Cortex of kidney (tissue), 1 donor: ENCODE results near the gene APBB2.
"Not testable (repeated sequence)": the region's sequence is repeated elsewhere in the genome, so short reads cannot be mapped to it uniquely, and the experiment has no call there.

Experiments used
- DNase-seq: peaks from one replicate; lab custom pipeline; 2025; lab: John Stamatoyannopoulos, UW

The APBB2 gene

DNA sequence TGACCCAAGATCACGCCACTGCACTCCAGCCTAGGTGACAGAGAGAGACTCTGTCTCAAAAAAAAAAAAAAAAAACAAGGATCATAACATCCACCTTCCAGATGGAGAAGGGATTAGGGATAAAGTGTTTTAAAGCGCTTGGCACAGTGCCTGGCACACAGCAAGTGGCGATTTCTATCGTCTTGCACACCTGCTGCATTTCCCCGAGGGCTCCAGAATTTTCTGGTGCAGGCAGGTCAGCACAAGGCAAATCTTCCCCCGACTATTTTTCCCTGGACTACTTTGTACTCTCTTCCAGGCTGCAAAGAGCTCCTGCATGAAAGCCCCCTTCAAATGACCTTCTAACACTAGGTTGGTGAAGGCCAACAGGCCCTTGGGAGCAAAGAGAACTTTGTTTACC, 57.3 kb downstream of the APBB2 start:
- DNase-seq = no peak

DNA sequence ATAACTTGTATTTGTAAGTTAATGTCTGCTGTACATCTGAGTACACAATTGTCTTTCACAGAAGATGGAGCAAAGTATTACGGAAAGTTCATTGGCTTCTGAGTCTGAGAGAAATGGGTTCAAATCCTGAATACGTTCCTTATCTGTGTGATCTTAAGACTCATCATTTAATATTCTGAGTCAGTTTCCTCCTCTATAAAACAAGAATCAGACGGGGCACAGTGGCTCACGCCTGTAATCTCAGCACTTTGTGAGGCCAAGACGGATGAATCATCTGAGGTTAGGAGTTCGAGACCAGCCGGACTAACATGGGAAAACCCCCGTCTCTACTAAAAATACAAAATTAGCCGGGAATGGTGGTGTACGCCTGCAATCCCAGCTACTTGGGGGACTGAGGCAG, 57.8 kb downstream of the APBB2 start:
- no peak for DNase-seq

DNA sequence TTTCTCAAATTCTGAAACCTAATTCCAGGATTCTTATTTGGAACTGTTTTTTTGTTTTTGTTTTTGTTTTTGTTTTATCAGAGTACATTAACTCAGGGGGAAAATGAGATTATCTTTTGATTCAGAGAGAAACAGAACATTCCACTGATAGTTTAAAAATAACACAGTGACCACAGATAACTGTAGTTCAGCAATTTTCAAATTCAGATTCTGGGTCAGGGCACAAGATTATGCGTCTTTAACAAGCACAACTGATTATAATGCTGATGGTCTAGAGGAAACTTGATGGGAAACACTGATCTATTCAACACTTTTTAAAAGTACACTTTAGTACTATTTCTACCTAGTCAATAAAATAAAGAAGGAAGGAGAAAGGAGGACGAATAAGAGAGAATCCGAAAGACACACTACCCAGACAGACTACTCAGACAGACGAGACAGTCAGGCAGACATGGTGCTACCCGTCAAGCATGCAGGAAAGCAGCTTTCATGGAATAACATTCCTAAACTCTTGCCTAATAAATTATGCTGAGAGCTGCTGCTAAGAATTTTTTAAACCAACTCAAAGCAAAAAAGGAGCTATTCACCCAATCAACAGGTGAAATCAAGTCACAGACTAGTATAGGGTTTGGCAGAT, 59.0 kb downstream of the APBB2 start:
- DNase-seq = no peak

DNA sequence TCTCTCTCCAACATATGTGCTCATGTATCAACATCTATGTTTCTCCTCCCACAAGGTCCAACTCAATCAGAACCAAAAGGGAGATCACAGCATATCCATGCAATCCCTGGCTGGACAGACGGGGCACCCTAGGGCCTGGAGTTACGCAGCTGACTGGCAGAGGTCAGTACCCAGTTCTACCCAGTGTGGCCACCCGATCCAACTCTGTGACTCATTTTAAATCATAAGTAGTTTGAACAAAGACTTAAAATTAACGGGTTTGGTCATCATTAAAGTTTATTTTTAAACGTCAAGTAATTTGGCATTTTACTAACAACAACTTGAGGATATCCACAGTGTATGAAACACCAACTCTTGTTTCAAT, 59.5 kb downstream of the APBB2 start:
- no peak for DNase-seq

DNA sequence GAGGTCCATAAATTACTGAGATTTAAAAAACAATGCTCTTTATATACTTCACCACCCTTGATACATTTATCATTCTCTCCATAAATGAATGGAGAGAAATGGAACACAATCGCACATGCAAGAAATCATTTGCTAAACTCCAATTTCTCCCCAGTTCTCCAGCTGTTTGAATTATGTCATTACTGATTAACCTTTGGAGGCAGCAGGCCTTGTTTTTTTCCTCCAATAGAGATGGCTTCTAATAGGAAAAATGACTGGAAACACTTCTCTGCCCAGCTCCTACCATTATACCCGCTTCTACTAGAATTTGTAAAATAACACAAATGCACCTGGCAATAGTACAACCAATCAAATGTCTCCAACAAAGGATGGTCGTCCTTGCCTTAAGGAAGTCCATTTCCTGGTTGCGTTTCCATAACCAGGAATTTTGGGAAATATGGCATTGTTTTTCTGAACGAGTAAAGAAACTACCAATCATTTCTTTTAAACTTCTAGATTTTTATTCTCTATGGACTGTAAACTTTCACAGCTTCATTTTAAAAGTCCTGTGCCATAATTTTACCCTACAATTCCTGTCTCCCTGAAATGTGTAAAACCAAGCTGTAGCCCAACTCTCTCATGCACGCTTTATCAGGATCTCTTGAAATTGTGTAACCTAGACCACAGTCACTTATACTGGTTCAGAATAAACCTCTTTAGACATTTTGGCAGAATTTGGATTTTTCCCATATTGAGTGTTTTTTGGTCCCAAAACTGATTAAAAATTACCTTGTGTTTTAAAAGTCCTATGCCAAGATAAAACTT, 60.1 kb downstream of the APBB2 start:
- DNase-seq = no peak

DNA sequence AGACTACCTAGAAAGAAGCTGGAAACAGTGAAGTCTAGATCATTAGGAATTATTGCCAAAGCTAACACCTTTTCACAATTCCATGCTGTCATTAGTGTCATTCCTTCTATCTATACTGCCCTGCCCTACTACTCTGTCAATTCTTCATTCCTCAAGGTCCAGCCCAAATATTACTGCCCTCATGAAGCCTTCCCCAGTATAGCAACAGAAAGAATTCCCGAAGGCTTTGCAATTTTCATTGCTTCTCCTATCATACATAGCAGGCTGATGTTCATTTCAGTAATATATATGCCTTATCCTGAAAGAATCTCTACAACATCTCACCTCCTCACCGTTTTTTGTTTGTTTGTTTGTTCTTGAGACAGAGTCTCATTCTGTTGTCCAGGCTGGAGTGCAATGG, 63.9 kb downstream of the APBB2 start:
- DNase-seq = no peak

DNA sequence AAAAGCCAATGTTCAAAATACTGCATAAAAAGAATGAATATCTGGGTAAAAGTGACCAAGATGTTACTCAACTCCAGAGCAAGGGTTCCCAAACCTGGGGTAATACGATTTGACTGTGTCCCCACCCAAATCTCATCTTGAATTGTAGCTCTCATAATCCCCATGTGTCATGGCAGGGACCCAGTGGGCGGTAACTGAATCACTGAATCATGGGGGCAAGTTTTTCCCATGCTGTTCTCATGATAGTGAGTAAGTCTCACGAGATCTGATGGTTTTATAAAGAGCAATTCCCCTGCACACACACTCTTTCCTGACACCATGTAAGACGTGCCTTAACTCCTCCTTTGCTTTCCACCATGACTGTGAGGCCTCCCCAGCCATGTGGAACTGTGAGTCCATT, 64.8 kb downstream of the APBB2 start:
- DNase-seq = not testable (repeated sequence)

DNA sequence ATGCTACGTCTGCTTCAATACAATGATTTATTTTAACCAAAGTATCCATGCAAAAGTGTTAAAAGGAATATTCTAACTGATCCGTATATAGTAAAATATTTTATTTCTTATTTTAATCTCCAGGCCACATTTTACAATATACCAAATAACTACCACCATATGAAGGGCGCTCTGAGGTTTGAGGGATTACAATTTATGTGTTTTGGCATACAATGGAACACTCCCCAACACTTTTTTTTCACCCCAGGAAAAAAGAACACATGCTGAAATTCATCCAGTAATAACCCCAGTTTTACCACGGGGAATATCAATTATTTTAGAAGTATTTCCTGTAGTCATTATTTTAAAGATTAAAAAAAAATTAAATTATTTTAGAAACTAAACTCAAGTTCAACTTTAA, 65.4 kb downstream of the APBB2 start:
- no peak for DNase-seq

DNA sequence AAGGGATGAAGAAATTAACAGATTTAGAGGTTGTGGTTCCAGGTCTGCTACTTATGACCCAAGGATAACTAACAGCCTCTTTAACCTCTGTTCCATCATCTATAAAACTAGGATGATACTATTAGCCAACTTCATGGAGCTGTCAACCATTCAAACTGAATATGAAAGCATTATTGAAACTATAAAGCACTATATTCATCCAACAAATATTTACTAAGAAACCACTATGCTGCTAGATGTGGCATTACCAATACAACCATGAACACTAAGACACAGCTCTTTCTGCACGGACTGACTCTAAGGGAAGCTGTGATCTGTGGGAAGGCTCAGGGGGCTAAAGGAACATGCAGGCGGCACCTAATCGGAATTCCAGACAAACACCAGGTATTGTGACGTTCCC, 66.0 kb downstream of the APBB2 start:
- no peak for DNase-seq

DNA sequence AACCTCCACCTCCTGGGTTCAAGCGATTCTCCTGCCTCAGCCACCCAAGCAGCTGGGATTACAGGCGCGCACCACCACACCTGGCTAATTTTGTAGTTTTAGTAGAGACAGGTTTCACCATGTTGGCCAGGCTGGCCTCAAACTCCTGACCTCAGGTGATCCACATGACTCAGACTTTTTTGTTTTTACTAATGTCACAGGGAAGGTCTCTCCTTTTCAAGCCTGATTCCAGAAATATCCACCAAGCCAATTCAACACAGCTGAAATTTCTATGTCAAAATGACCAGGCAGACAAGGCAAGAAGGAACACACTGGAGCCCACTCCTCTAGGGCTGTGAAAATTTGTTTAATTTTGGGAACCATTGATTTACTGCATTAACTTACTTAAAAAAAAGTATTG, 66.8 kb downstream of the APBB2 start:
- not testable (repeated sequence) for DNase-seq

DNA sequence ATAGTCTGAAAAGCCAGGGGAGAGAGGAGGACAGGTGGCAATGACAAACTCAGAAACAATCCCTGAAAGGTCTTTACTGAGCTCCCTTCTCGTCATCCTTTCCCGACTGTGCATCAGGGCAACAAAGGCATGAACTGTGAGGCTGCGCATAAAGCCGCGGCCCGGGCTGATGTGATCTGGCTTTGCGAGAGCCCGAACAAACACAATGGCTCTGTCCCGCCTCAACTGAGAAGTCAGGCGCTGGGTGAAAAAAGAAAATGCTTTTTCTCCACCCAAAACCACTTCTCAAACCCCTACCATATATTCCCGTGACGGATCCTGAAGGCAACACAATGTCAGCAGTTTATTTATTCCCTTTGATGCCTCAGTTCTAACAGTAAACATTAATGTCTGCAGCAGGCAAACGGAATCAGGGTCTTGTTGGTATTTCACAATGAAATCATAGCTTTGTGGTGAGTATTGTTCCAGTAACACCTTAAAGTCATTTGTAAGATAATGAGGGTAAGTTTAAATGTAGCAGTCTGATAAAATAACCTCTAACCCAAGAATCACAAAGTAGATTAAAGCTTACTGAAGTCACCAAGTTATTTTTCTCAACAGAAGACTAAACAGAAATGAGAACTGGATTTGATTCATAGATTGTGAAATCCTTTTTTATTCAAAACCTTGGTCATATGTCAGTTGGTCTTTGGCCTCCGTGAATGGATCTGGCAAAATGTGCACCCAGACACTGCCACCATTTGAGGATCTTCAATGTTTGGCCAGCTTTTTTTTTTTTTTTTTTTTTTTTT, 67.4 kb downstream of the APBB2 start:
- DNase-seq = no peak

DNA sequence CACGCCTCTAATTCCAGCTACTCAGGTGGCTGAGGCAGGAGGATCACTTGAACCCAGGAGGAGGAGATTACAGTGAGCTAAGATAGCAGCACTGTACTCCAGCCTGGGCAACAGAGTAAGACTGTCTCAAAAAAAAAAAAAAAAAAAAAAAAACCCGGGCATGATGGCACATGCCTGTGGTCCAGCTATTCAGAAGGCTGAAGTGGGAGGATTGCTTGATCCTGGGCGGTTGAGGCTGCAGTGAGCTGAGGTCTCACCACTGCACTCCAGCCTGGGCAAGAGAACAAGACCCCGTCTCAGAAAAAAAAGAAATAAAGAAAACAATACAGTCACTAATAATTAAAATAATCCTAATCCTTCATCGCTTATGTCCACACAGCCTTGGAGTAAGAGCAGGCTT, 68.1 kb downstream of the APBB2 start:
- DNase-seq = no peak

DNA sequence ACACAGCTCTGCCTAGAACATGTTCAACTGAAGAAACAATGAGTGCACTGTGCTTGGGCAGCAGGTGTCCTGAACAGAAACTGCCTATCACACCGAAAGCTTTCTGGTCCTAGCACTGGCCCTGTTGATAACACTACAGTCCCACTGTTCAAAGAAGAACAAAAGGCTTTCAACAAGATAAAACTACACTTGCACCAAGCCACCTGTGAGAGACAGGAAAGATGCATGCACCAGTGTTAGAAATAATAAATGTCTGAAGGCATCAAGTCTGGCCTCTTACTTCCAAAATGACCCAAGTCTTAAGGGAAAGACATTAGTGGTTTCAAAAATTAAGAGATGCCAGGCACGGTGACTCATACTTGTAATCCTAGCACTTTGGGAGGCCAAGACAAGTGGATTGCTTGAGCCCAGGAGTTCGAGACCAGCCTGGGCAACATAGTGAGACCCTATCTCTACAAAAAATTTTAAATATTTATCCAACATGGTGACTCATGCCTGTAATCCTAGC, 68.7 kb downstream of the APBB2 start:
- no peak for DNase-seq

DNA sequence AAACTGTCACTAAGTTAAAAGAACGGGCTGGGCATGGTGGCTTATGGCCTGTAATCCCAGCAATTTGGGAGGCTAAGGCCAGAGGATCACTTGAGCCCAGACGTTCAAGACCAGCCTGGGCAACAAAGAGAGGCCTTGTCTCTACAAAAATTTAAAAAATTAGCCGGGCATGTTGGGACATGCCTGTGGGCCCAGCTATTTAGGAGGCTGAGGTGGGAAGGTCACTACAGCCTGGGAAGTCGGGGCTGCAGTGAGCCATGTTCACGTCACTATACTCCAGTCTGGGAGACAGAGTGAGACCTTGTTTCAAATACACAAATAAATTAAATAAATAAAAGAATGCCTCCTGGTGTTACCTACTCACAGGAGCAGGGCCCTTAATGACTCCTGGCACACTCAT, 69.5 kb downstream of the APBB2 start:
- no peak for DNase-seq

DNA sequence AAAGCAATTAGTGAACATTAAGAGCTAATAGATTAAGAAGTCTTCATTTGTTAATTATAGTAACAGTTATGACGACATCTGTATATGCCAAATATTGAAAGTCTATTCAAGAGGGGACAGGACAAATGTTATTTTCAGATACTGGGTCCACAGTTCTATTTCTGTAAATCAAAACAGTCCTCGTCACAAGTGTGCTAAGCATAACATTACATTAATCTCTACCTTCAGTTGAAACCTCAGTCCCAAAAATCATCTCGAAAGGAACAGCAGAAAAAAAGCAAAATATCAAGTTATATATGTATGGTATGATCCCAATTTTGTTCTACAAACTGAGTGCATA, 70.3 kb downstream of the APBB2 start:
- DNase-seq = no peak

DNA sequence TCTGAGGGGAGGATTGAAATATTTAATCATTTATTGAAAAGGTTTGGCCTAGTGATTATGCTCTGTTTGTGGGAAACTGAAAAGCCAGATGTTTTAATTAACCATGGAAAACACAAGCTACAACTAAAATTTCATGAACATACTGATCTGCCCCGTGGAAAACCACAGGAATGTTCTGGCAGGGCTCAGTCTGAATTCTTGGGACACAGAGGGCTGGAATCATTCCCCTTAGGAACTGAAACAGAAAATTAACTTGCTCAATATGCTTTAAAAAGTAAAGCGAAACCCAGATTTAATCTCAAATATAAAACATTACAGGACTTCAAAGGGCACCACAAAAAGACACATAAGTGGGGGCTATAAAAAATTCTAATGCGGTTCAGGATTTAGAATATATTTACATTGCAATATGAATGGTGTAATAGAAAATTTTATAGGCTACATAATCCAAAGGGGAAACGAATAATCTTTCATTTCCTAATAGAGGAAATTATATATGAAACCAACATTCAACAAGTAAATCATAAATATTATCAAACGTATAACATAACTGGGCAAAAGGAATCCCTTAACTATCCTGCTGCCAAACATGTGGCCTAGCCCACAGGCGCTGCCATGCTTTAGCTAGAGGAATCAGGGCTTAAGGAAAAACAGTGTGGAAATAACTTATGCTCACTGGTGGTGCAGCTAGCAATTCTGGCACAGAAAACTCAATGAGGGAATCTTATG, 70.9 kb downstream of the APBB2 start:
- DNase-seq = no peak

DNA sequence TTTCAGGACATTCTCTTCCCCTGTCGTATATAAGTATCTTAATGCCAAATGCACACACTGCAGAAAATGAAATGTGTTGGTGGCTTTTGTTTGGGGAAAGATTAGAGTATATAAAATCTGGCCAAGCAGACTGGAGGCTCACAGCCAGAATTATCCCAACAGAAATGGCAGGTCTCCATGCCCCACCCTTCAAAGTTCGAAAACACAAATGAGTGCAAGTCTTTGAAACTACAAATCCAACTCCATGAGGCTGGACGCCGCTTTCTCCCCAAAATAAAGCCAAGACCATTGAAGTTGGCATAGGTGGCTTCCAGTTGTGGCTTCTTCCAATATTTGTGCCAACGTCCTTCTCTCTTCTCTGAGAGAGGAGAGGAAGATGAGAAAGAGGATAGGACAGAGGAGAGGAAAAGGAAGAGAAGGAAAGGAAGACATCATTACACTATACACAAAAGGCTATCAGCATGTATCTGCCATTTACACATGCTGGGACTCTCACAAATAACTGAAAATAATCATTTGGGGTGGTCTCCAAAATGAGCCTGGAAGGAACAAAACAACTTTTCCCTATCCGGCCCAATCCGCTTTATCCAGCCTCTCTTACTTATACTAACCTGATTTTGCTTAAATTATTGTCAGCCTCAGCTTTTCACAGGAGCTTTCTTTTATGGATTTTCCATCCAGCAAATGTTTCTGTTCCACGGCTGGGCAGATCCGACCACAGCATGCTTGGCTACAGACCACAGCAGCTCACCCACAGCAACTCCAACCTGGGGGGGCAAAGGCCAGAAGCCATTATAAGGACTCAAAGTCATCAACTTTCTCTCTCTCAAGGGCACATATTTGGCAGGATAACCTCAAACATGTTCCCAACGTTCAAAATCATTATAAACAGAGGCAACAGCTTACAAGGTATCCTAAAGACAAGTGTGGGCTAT, 71.7 kb downstream of the APBB2 start:
- no peak for DNase-seq

DNA sequence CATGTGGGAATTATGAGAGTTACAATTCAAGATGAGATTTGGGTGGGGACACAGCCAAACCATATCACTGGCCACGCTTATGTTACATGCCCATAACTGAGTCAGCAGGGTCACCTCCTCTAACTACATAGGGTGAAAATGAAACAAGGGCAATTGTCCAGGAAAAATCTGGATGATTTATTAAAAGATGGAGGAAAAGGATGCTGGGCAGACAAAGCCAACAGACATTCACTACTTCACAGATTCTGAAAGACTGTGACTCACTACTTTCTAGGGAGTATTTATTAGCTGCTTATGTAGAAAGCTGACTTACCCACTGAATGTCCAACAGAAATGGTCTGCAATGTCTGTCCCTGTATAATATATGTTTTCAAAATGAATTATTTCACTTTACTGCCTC, 72.4 kb downstream of the APBB2 start:
- no peak for DNase-seq

DNA sequence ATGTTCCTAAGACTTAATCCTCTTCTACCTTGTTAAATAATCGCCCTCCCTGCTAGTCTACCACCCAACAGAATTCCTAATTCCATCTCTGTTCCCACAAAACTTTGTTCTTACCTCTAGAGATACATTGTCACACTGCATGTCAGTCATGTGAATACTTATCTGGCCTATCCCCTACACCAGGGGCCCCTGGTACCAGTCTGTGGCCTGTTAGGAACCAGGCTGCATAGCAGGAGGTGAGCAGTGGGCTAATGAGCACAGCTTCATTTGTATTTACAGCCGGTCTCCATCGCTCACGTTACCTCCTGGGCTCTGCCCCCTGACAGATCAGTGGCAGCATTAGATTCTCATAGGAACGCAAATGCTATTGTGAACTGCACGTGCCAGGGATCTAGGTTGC, 73.9 kb downstream of the APBB2 start:
- no peak for DNase-seq

DNA sequence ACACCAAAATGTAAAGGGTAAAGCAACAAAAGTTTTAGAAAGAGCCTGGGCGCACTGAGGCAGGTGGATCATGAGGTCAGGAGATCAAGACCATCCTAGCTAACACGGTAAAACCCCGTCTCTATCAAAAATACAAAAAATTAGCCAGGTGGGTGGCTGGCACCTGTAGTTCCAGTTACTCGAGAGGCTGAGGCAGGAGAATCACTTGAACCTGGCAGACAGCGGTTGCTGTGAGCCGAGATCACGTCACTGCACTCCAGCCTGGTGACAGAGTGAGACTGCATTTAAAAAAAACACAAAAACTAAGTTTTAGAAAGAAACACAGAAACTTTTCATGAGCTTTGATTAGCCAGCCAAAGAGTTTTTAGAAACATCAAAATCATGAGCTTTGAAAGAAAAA, 76.5 kb downstream of the APBB2 start:
- no peak for DNase-seq

DNA sequence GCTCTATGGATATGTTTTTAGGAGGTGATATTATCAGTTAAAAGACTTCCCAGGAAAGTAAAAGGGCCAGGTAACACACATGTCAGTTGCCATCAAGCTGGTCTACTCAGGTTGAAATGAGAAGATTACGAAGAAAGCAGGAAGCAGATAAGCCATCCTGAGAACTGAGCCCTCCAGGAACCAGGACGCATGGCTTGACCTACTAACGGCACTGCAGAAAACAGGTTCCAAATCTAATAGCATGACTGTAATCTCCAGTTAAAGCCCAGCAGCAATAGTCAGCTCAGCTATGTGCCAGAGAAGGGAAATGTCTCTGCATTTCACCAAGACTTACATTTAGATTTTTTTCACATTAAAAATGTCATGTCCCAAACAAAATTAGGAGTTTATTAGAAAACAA, 77.9 kb downstream of the APBB2 start:
- no peak for DNase-seq
